K562 (cell line): ENCODE measurements around the gene MAP3K14. TPM values are rescaled to one million over a fixed set of nuclear protein-coding genes. Genes with fewer than 3 reads are reported as not detected.
A peak's percentile ranks its signal among the peaks of the same experiment; 100 is the strongest.

Source experiments
- E2F6 ChIP-seq, 2 experiments: IDR thresholded peaks; 2 replicates each; pipeline ENCODE4 v1.6.1; 2011; ENCODE audit warnings: borderline replicate concordance in 1 of 2, control low read depth in 1 of 2, low read depth in 1 of 2, low read length in 1 of 2, mild to moderate bottlenecking in 1 of 2, mixed read lengths in 1 of 2, moderate library complexity in 1 of 2; ENCODE audit not compliant: insufficient read depth in 1 of 2, insufficient read length in 1 of 2, poor library complexity in 1 of 2, severe bottlenecking in 1 of 2; ENCODE audit errors: extremely low read depth in 1 of 2
- HES1 ChIP-seq: fragments of 450-650 bp; IDR thresholded peaks from 2 replicates; pipeline ENCODE4 v1.6.1; 2016; ENCODE audit warnings: low read depth, mild to moderate bottlenecking, moderate library complexity
- polyA plus RNA-seq, 8 experiments: library from polyadenylated mRNA; depleted of rRNA in 4 of 8; stranded (reverse) in 5 of 8; unstranded in 3 of 8; fragments of >200 nt; fragmentation: Nextera tagmentation in 2 of 8; fragmentation: Illumina TruSeq in 1 of 8; extraction: Ambion mirVana in 2 of 8; extraction: Trizol in 1 of 8; gene quantifications; 2 replicates each; pipeline versions ENCODE4 v1.2.1 to v1.2.3, GENCODE V29; 2011 to 2014; ENCODE audit warnings: inconsistent platforms in 1 of 8, missing spikeins in 1 of 8
- total RNA-seq, 7 experiments: library from RNA; depleted of rRNA in 6 of 7; stranded (reverse); fragments of >200 nt in 6 of 7; fragmentation: Illumina TruSeq in 2 of 7; extraction: Trizol in 2 of 7; gene quantifications; 2 replicates each; pipeline versions ENCODE4 v1.2.1 to v1.2.3, GENCODE V29; 2011 to 2021; ENCODE audit warnings: low replicate concordance in 1 of 7
- TF ChIP-seq, protein P1 (sequence below): fragments of 450-650 bp; formaldehyde crosslinking; IDR thresholded peaks from 2 replicates; pipeline ENCODE4 v1.4.0; 2022; ENCODE audit warnings: missing genetic modification characterization

The MAP3K14 gene
- total and polyA plus RNA-seq, 9 of the 15 experiments (the other 6 are each of a cell fraction or from before 2014, with no cell fraction given), result 0.45 to 8.7 (median 3.2) TPM

- TF ChIP-seq E2F6 (IDR thresholded peaks at IDR 0.05; ENCODE audit: borderline replicate concordance in 1 of 2, extremely low read depth in 1 of 2, insufficient read depth in 1 of 2, insufficient read length in 1 of 2, low read depth in 1 of 2, low read length in 1 of 2, poor library complexity in 1 of 2, severe bottlenecking in 1 of 2), result peak; percentile 40 to 61
- TF ChIP-seq, protein P1, sequence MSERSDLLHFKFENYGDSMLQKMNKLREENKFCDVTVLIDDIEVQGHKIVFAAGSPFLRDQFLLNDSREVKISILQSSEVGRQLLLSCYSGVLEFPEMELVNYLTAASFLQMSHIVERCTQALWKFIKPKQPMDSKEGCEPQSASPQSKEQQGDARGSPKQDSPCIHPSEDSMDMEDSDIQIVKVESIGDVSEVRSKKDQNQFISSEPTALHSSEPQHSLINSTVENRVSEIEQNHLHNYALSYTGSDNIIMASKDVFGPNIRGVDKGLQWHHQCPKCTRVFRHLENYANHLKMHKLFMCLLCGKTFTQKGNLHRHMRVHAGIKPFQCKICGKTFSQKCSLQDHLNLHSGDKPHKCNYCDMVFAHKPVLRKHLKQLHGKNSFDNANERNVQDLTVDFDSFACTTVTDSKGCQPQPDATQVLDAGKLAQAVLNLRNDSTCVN (CRISPR knock-in tag), result no peak
- TF ChIP-seq HES1, result no peak
- TF ChIP-seq, all 486 proteins: peak for 92
Measured at GRCh38 chr17:45317111-45317928, 500 bp upstream of the MAP3K14 start (continued).
